Body of pancreas (tissue), 4 donors: ENCODE data around the gene C1orf52.

Source experiments
- POLR2A ChIP-seq, 3 donors: fragments of 450-650 bp; IDR thresholded peaks; one replicate each; pipeline ENCODE4 v1.6.1; 2016; ENCODE audit warnings: antibody characterized with exemption in 3 of 3, mild to moderate bottlenecking in 2 of 3
- TF ChIP-seq, protein P1 (sequence below), 7 experiments: fragments of 450-650 bp in 4 of 7; fragments of 200-600 bp in 3 of 7; sonication (generic) in 3 of 7; IDR thresholded peaks; one replicate each; pipeline ENCODE4 v1.5.1; 2016 to 2019; ENCODE audit warnings: antibody characterized with exemption in 7 of 7

- TF ChIP-seq POLR2A (IDR thresholded peaks at IDR 0.05): peak; percentile 89 to 95 (median 92)
- TF ChIP-seq, protein P1, sequence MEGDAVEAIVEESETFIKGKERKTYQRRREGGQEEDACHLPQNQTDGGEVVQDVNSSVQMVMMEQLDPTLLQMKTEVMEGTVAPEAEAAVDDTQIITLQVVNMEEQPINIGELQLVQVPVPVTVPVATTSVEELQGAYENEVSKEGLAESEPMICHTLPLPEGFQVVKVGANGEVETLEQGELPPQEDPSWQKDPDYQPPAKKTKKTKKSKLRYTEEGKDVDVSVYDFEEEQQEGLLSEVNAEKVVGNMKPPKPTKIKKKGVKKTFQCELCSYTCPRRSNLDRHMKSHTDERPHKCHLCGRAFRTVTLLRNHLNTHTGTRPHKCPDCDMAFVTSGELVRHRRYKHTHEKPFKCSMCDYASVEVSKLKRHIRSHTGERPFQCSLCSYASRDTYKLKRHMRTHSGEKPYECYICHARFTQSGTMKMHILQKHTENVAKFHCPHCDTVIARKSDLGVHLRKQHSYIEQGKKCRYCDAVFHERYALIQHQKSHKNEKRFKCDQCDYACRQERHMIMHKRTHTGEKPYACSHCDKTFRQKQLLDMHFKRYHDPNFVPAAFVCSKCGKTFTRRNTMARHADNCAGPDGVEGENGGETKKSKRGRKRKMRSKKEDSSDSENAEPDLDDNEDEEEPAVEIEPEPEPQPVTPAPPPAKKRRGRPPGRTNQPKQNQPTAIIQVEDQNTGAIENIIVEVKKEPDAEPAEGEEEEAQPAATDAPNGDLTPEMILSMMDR (IDR thresholded peaks at IDR 0.05): no peak
Observed at GRCh38 chr1:85276215-85276977, 16.9 kb upstream of the C1orf52 start, which contains the start of gene BCL10.
